ENCODE measurements around the gene CCND1. TPM values are rescaled to one million over a fixed set of nuclear protein-coding genes. Genes with fewer than 3 reads are reported as not detected.

CCND1 gene
- total RNA-seq, 4 donors from 2014 or later = 54.4 to 92.7 (median 62.0) TPM

DNA sequence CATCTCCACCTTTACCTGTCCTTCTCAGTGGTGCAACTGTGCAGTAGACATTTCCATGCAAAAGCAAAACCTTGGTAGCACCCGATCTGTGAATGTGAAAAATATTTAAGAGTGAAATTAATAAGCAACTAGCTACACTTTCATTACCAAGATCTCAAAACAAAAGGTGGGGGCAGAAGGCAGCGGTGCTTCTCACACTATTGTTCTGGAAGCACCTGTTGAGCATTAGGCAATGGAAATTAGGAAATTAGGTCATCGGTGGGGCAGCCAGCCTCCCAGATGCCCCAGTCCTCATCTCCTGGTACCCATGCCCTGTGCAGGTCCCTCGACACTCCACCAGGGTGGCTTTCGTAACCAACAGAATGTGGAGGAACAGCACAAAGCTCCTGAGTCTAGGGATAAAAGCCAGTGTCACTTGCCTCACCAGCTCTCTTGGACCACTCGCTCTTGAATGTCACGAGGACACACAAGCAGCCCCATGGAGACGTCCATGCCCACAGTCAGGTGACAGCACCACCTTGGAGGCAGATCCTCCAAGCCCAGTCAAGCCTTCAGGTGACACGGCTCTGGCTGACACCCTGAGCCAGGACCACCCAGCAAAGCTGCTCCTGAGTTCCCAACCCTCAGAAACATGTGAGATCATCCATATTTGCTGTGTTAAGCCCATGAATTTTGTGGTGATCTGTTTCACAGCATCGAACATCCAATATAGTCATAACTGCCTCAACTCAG lies 30.9 kb downstream of the CCND1 start:
- H3K4me3 ChIP-seq = no peak overlapping the region
- DNase-seq (ENCODE audit: extremely low spot score) = no peak
- intact Hi-C loops (cut with DNase I) = no loop called here
- TF ChIP-seq POLR2AphosphoS5 (IDR thresholded peaks at IDR 0.05) = no peak
- no peak for TF ChIP-seq POLR2A (IDR thresholded peaks at IDR 0.05; ENCODE audit: low read depth)
- no peak for TF ChIP-seq EP300 (IDR thresholded peaks at IDR 0.05)
- TF ChIP-seq, protein P1, sequence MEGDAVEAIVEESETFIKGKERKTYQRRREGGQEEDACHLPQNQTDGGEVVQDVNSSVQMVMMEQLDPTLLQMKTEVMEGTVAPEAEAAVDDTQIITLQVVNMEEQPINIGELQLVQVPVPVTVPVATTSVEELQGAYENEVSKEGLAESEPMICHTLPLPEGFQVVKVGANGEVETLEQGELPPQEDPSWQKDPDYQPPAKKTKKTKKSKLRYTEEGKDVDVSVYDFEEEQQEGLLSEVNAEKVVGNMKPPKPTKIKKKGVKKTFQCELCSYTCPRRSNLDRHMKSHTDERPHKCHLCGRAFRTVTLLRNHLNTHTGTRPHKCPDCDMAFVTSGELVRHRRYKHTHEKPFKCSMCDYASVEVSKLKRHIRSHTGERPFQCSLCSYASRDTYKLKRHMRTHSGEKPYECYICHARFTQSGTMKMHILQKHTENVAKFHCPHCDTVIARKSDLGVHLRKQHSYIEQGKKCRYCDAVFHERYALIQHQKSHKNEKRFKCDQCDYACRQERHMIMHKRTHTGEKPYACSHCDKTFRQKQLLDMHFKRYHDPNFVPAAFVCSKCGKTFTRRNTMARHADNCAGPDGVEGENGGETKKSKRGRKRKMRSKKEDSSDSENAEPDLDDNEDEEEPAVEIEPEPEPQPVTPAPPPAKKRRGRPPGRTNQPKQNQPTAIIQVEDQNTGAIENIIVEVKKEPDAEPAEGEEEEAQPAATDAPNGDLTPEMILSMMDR (IDR thresholded peaks at IDR 0.05) = no peak
- H3K27me3 ChIP-seq = no peaks in the 10 kb centered on the region
- WGBS = 84% methylated on average over 3 of the region's 10 CpGs
- H3K4me1 ChIP-seq = peaks cover 26 to 43% (median 38%) of the 10 kb centered on the region in 4 donors
- peaks cover 32 to 55% (median 49%) of the 10 kb centered on the region in 4 donors for H3K36me3 ChIP-seq
- no peaks in the 10 kb centered on the region for H3K9me3 ChIP-seq
- H3K27ac ChIP-seq (replicated peaks in 1 of 4) = no peak overlapping the region

DNA sequence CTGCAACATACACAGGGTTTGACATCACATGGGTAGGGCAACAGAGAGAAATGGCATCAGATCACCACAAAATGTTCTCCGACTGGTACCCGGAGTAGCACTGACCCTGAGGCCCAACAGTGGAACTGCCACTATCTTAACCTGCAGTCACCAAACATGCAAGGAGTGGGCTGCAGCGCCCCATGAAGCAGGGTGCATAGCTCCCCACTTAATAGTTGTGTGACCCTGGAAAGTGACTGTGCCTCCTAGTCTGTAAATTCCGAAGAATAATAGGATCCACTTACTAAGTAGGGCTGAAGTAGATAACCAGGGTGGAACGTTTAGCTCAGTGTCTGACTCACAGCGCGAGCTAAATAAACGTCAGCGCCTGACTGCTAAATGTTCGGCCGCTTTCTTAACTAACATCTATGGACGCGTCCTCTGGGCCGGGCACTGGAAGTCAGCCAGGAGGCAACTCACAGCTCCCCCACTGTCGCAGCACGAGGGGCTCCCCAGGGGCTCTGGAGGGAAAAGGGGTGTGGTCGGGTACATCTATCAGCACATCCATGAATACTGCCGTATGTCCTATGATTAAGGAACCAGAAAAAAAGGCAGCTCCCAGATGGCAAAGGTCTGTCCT lies 33.4 kb downstream of the CCND1 start:
- WGBS = 2% methylated on average over 7 of the region's 18 CpGs
- Histone ChIP-seq H3K27me3 (no peaks in the 10 kb centered on the region), H3K4me3 (peak overlapping the region; percentile 70 to 94 (median 80)), H3K36me3 (peaks cover 17 to 32% (median 26%) of the 10 kb centered on the region in 4 donors), H3K9me3 (no peaks in the 10 kb centered on the region), H3K27ac (replicated peaks in 1 of 4) (peak overlapping the region; percentile 81 to 87 (median 86)), H3K4me1 (peaks cover 26 to 43% (median 38%) of the 10 kb centered on the region in 4 donors)
- TF ChIP-seq, protein P1 (IDR thresholded peaks at IDR 0.05) = no peak
- no peak for TF ChIP-seq POLR2AphosphoS5 (IDR thresholded peaks at IDR 0.05)
- intact Hi-C loops (cut with DNase I) = no loop called here
- DNase-seq (ENCODE audit: extremely low spot score) = no peak

DNA sequence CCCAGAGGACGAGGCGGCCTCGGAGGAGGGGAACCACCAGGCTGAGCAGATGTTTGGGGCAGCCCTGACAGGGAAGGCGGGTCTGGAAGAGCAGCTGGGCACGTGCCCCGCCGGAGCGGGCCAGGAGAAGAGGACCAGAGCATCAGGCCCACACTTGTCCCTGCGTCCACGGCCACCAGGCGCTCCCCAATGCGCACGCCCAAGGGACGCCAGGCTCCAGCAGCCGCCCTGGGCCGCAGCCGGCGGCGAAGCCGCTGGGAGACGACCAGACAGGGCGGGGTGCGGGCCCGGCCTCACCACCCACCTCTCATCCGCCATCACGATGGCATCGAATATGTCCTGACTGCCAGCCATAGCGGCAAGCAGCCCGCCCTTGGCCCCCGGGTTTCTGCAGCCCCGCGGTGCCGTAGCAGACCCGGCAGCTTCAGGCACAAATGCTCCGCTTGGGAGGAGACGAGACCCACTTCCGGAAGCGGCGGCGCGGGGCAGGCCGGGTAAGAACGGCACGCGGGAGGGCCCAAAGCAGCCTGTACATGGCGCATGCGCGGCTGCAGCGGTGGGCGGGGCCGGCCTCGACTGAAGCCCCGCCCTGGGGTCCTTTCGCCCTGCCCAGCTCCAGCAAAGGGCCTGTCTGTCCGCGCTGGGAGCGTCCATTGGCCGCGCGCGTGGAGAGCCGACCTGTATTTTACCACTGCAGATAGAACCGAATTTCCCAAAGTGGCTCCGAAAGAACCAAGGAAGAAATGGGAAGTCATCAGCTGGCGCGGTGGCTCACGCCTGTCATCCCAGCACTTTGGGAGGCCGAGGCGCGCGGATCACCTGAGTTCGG lies 34.1 kb downstream of the CCND1 start, which contains the start of gene LTO1:
Gene LTO1 (minus strand): TSS at position 468 of the 829 bp plus-strand sequence. CDS start 114 bp downstream, at position 354.
- H3K4me1 ChIP-seq = peaks cover 23 to 37% (median 33%) of the 10 kb centered on the region in 4 donors
- H3K36me3 ChIP-seq = peaks cover 15 to 26% (median 23%) of the 10 kb centered on the region in 4 donors
- no peaks in the 10 kb centered on the region for H3K9me3 ChIP-seq
- H3K27me3 ChIP-seq = no peaks in the 10 kb centered on the region
- H3K4me3 ChIP-seq = peak within 1 kb of the TSS; percentile 70 to 94 (median 80)
- TF ChIP-seq, protein P1 (IDR thresholded peaks at IDR 0.05) = peak in 1 of 3 experiments; percentile 38
- TF ChIP-seq POLR2AphosphoS5 (IDR thresholded peaks at IDR 0.05) (peak; percentile 96 to 97), EP300 (IDR thresholded peaks at IDR 0.05) (no peak), POLR2A (IDR thresholded peaks at IDR 0.05; ENCODE audit: low read depth) (peak; percentile 56)
- DNase-seq (ENCODE audit: extremely low spot score) = peak; percentile 98
- 5% methylated on average over 19 of the region's 72 CpGs for WGBS
- H3K27ac ChIP-seq (replicated peaks in 1 of 4) = peak within 1 kb of the TSS; percentile 81 to 87 (median 86)
- intact Hi-C loops (cut with DNase I) = no loop called here

GRCh38 chr11:69677749-69678148 lies 36.8 kb downstream of the CCND1 start:
- no peak overlapping the region for H3K4me3 ChIP-seq
- H3K27me3 ChIP-seq = no peaks in the 10 kb centered on the region
- H3K9me3 ChIP-seq = no peaks in the 10 kb centered on the region
- DNase-seq (ENCODE audit: extremely low spot score) = no peak
- no peak for TF ChIP-seq POLR2AphosphoS5 (IDR thresholded peaks at IDR 0.05)
- TF ChIP-seq, protein P1 (IDR thresholded peaks at IDR 0.05) = no peak
- TF ChIP-seq POLR2A (IDR thresholded peaks at IDR 0.05; ENCODE audit: low read depth) = no peak
- no peak for TF ChIP-seq EP300 (IDR thresholded peaks at IDR 0.05)
- H3K36me3 ChIP-seq = peaks cover 0 to 3% (median 2%) of the 10 kb centered on the region in 4 donors
- intact Hi-C loops (cut with DNase I) = no loop called here
- H3K27ac ChIP-seq (replicated peaks in 1 of 4) = no peak overlapping the region
- WGBS = 52% methylated on average over 2 of the region's 2 CpGs
- peaks cover 17 to 27% (median 24%) of the 10 kb centered on the region in 4 donors for H3K4me1 ChIP-seq
